Measurements from ENCODE around the gene MED12L.

GRCh38 chr3:151436675-151437446 is 351.4 kb downstream of the MED12L start:
- no peak for TF ChIP-seq PPARA (CRISPR knock-in tag; IDR thresholded peaks at IDR 0.05; ENCODE audit: borderline replicate concordance)
- TF ChIP-seq, protein P1, sequence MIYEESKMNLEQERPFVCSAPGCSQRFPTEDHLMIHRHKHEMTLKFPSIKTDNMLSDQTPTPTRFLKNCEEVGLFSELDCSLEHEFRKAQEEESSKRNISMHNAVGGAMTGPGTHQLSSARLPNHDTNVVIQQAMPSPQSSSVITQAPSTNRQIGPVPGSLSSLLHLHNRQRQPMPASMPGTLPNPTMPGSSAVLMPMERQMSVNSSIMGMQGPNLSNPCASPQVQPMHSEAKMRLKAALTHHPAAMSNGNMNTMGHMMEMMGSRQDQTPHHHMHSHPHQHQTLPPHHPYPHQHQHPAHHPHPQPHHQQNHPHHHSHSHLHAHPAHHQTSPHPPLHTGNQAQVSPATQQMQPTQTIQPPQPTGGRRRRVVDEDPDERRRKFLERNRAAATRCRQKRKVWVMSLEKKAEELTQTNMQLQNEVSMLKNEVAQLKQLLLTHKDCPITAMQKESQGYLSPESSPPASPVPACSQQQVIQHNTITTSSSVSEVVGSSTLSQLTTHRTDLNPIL (CRISPR knock-in tag; IDR thresholded peaks at IDR 0.05; ENCODE audit: low read depth) = no peak
- TF ChIP-seq OSR1 (CRISPR knock-in tag; IDR thresholded peaks at IDR 0.05) = no peak
- no peak for TF ChIP-seq ZFP3 (CRISPR knock-in tag; IDR thresholded peaks at IDR 0.05)
- no peak for TF ChIP-seq RARB (CRISPR knock-in tag; IDR thresholded peaks at IDR 0.05)
- TF ChIP-seq ISL1 (CRISPR knock-in tag; IDR thresholded peaks at IDR 0.05) = no peak
- no peak for TF ChIP-seq ARNTL (CRISPR knock-in tag; IDR thresholded peaks at IDR 0.05; ENCODE audit: borderline replicate concordance, low read depth)
- TF ChIP-seq, protein P2, sequence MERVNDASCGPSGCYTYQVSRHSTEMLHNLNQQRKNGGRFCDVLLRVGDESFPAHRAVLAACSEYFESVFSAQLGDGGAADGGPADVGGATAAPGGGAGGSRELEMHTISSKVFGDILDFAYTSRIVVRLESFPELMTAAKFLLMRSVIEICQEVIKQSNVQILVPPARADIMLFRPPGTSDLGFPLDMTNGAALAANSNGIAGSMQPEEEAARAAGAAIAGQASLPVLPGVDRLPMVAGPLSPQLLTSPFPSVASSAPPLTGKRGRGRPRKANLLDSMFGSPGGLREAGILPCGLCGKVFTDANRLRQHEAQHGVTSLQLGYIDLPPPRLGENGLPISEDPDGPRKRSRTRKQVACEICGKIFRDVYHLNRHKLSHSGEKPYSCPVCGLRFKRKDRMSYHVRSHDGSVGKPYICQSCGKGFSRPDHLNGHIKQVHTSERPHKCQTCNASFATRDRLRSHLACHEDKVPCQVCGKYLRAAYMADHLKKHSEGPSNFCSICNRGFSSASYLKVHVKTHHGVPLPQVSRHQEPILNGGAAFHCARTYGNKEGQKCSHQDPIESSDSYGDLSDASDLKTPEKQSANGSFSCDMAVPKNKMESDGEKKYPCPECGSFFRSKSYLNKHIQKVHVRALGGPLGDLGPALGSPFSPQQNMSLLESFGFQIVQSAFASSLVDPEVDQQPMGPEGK (CRISPR knock-in tag; IDR thresholded peaks at IDR 0.05; ENCODE audit: borderline replicate concordance) = no peak
- TF ChIP-seq ZNF565 (CRISPR knock-in tag; conservative IDR thresholded peaks at IDR 0.05; ENCODE audit: low read depth) = no peak
- no peak for TF ChIP-seq ZFP30 (CRISPR knock-in tag; IDR thresholded peaks at IDR 0.05)
- TF ChIP-seq CSDC2 (CRISPR knock-in tag; IDR thresholded peaks at IDR 0.05) = no peak
- TF ChIP-seq ZNF8 (CRISPR knock-in tag; IDR thresholded peaks at IDR 0.05) = no peak
- TF ChIP-seq TSHZ2 (CRISPR knock-in tag; IDR thresholded peaks at IDR 0.05) = no peak
- TF ChIP-seq ZNF70 (CRISPR knock-in tag; IDR thresholded peaks at IDR 0.05) = no peak
